SK-N-SH (cell line): Measurements from ENCODE around the gene NDUFS7. TPM values are rescaled to one million over a fixed set of nuclear protein-coding genes. Genes with fewer than 3 reads are reported as not detected.

ENCODE experiments used
- CTCF ChIA-PET: fragments of 300-600, 350-600 bp; formaldehyde crosslinking; extraction: SDS; loops from one replicate; lab custom pipeline; 2021; lab: Yijun Ruan, JAX
- POLR2A ChIA-PET: fragments of 350-600 bp; sonication (Branson Sonifier 250); formaldehyde crosslinking; extraction: SDS; loops from one replicate; lab custom pipeline; 2020; ENCODE audit warnings: antibody characterized with exemption, inconsistent platforms; lab: Yijun Ruan, JAX
- DNase-seq: peaks from one replicate; pipeline ENCODE4 v3.0.0; 2012
- H2AFZ ChIP-seq: fragments of 200-600 bp; sonication (generic); 2 replicates; pipeline ENCODE4 v1.8.1; 2016; ENCODE audit warnings: antibody characterized with exemption, mild to moderate bottlenecking, low read depth
- H3F3A ChIP-seq: fragments of 200-600 bp; sonication (generic); replicated peaks from 2 replicates; pipeline ENCODE3; 2016; ENCODE audit warnings: antibody characterized with exemption, mild to moderate bottlenecking; ENCODE audit not compliant: insufficient read depth
- H3K27ac ChIP-seq, 2 experiments: fragments of 200-500 bp in 1 of 2; fragments of 200-600 bp in 1 of 2; sonication (Bioruptor generic) in 1 of 2; sonication (generic), shearing (Covaris generic) in 1 of 2; 2 replicates each; pipeline versions ENCODE4 v1.5.1 to v1.6.1; 2014 to 2016; ENCODE audit warnings: low read depth in 2 of 2, inconsistent platforms in 1 of 2, low read length in 1 of 2, mild to moderate bottlenecking in 1 of 2, mixed read lengths in 1 of 2
- H3K27me3 ChIP-seq: fragments of 200-600 bp; sonication (generic), shearing (Covaris generic); 2 replicates; pipeline ENCODE4 v1.6.1; 2016; ENCODE audit warnings: mixed run types; ENCODE audit not compliant: insufficient read depth
- H3K36me3 ChIP-seq, 2 experiments: fragments of 200-500 bp in 1 of 2; fragments of 200-600 bp in 1 of 2; sonication (Bioruptor generic) in 1 of 2; sonication (generic) in 1 of 2; replicated peaks in 1 of 2; 2 replicates each; pipeline versions ENCODE3 to v1.5.1; 2014 to 2016; ENCODE audit warnings: low read length in 1 of 2, mild to moderate bottlenecking in 1 of 2; ENCODE audit not compliant: insufficient read depth in 2 of 2, control insufficient read depth in 1 of 2
- H3K4me1 ChIP-seq, 2 experiments: fragments of 200-500 bp in 1 of 2; fragments of 200-600 bp in 1 of 2; sonication (Bioruptor generic) in 1 of 2; sonication (generic), shearing (Covaris generic) in 1 of 2; 2 replicates each; pipeline versions ENCODE4 v1.5.1 to v1.6.1; 2014 to 2016; ENCODE audit warnings: low read depth in 1 of 2, low read length in 1 of 2, mixed run types in 1 of 2; ENCODE audit not compliant: insufficient read depth in 2 of 2, control insufficient read depth in 1 of 2
- H3K4me2 ChIP-seq: fragments of 200-600 bp; sonication (generic), shearing (Covaris generic); 2 replicates; pipeline ENCODE4 v1.6.1; 2017; ENCODE audit warnings: mixed run types
- H3K4me3 ChIP-seq, 2 experiments: fragments of 200-500 bp in 1 of 2; fragments of 200-600 bp in 1 of 2; sonication (Bioruptor generic) in 1 of 2; sonication (generic), shearing (Covaris generic) in 1 of 2; 2 replicates each; pipeline versions ENCODE4 v1.5.1 to v1.8.1; 2014 to 2016; ENCODE audit warnings: low read depth in 2 of 2, inconsistent platforms in 1 of 2, low read length in 1 of 2, mild to moderate bottlenecking in 1 of 2, mixed read lengths in 1 of 2, moderate library complexity in 1 of 2
- H3K79me2 ChIP-seq: fragments of 200-600 bp; sonication (generic); 2 replicates; pipeline ENCODE4 v1.8.1; 2017; ENCODE audit warnings: mild to moderate bottlenecking; ENCODE audit not compliant: insufficient read depth
- H3K9ac ChIP-seq: fragments of 200-600 bp; sonication (generic); 2 replicates; pipeline ENCODE4 v1.6.1; 2017; ENCODE audit warnings: mixed run types
- H3K9me2 ChIP-seq: fragments of 200-600 bp; sonication (generic); 2 replicates; pipeline ENCODE4 v1.6.1; 2017; ENCODE audit warnings: mixed run types
- H3K9me3 ChIP-seq: fragments of 200-600 bp; sonication (generic); 2 replicates; pipeline ENCODE4 v1.6.1; 2017; ENCODE audit warnings: mixed run types, mild to moderate bottlenecking, moderate library complexity
- H4K20me1 ChIP-seq: fragments of 200-600 bp; sonication (generic); 2 replicates; pipeline ENCODE4 v1.6.1; 2017; ENCODE audit warnings: mild to moderate bottlenecking, mixed run types; ENCODE audit not compliant: insufficient read depth
- FOXM1 ChIP-seq: IDR thresholded peaks from 2 replicates; pipeline ENCODE4 v1.4.0; 2012; ENCODE audit warnings: low read depth, mild to moderate bottlenecking
- GABPA ChIP-seq: IDR thresholded peaks from 2 replicates; pipeline ENCODE4 v1.4.0; 2012; ENCODE audit warnings: low read depth, mild to moderate bottlenecking
- JUND ChIP-seq: IDR thresholded peaks from 2 replicates; pipeline ENCODE4 v1.4.0; 2012
- MAX ChIP-seq: IDR thresholded peaks from 2 replicates; pipeline ENCODE4 v1.4.0; 2012; ENCODE audit warnings: low read depth
- MEF2A ChIP-seq: IDR thresholded peaks from 2 replicates; pipeline ENCODE4 v1.4.0; 2012; ENCODE audit warnings: low read depth, borderline replicate concordance
- NFIC ChIP-seq: IDR thresholded peaks from 2 replicates; pipeline ENCODE4 v1.4.0; 2012; ENCODE audit warnings: borderline replicate concordance
- RAD21 ChIP-seq: IDR thresholded peaks from 2 replicates; pipeline ENCODE4 v1.6.1; 2012; ENCODE audit warnings: mild to moderate bottlenecking, low read length
- REST ChIP-seq: IDR thresholded peaks from 2 replicates; pipeline ENCODE4 v1.6.1; 2012; ENCODE audit warnings: mild to moderate bottlenecking, low read depth, low read length, moderate library complexity
- RXRA ChIP-seq: IDR thresholded peaks from 2 replicates; pipeline ENCODE4 v1.4.0; 2012; ENCODE audit warnings: low read depth, mild to moderate bottlenecking, borderline replicate concordance
- USF1 ChIP-seq: IDR thresholded peaks from 2 replicates; pipeline ENCODE4 v1.4.0; 2012; ENCODE audit warnings: low read depth, borderline replicate concordance
- ZBTB33 ChIP-seq: IDR thresholded peaks from 2 replicates; pipeline ENCODE4 v1.4.0; 2012; ENCODE audit warnings: low read depth, borderline replicate concordance
- WGBS: methylation state at CpG from one replicate; pipeline ENCODE4 v1.1.6; 2017; ENCODE audit warnings: low lambda C conversion rate; 5-methylcytosine and 5-hydroxymethylcytosine counted together
- polyA plus RNA-seq, 3 experiments: library from polyadenylated mRNA; depleted of rRNA; stranded (reverse); fragments of >200 nt; gene quantifications; 2 replicates each; pipeline ENCODE4 v1.2.3, GENCODE V29; 2012

The NDUFS7 gene
- polyA plus RNA-seq, 1 of the 3 experiments (the other 2 are of a cell fraction) = 66.4 TPM

GRCh38 chr19:1430246-1430645 is 46.5 kb downstream of the NDUFS7 start:
- no peak for DNase-seq
- 94% methylated on average over 6 of the region's 14 CpGs for WGBS
- ChIA-PET CTCF (interaction anchor here (0.9 to 1.6 kb wide), 2 partner anchors 15 to 396 kb away, joined by 3 read pairs; no protein-coding TSS in a partner anchor), POLR2A (no interaction called here)
- TF ChIP-seq REST (no peak), NFIC (no peak)
- no peaks in the 10 kb centered on the region for H3K27me3 ChIP-seq
- H3K9me2 ChIP-seq = no peaks in the 10 kb centered on the region
- H3K4me3 ChIP-seq = no peak overlapping the region
- H3K9ac ChIP-seq = no peak overlapping the region
- H3K36me3 ChIP-seq = peaks cover 0 to 83% of the 10 kb centered on the region in 2 experiments
- no peak overlapping the region for H2AFZ ChIP-seq
- H3F3A ChIP-seq = peaks cover 4% of the 10 kb centered on the region
- H3K4me1 ChIP-seq = no peaks in the 10 kb centered on the region; a peak in 1 of 4 replicates
- H4K20me1 ChIP-seq = peaks cover 16% of the 10 kb centered on the region; the same call in 1 of the 2 replicates
- no peak overlapping the region for H3K27ac ChIP-seq
- H3K79me2 ChIP-seq = peaks cover 16% of the 10 kb centered on the region
- no peak overlapping the region for H3K4me2 ChIP-seq
- H3K9me3 ChIP-seq = no peaks in the 10 kb centered on the region

GRCh38 chr19:1431759-1432506 is 48.2 kb downstream of the NDUFS7 start:
- Histone ChIP-seq H4K20me1 (0 out of 2 replicates have a peak, but pooled peaks cover 3% of the 10 kb centered on the region), H3K9me3 (no peaks in the 10 kb centered on the region), H3K36me3 (peaks cover 0 to 71% of the 10 kb centered on the region in 2 experiments), H3K9ac (no peak overlapping the region), H2AFZ (no peak overlapping the region), H3K9me2 (no peaks in the 10 kb centered on the region), H3K4me3 (no peak overlapping the region), H3K4me2 (no peak overlapping the region), H3F3A (peaks cover 8% of the 10 kb centered on the region), H3K79me2 (peaks cover 2% of the 10 kb centered on the region; the same call in 1 of the 2 replicates), H3K4me1 (no peaks in the 10 kb centered on the region), H3K27me3 (no peaks in the 10 kb centered on the region), H3K27ac (no peak overlapping the region)
- WGBS = 100% methylated on average over 10 of the region's 24 CpGs
- no peak for DNase-seq
- no peak for TF ChIP-seq GABPA
- no peak for TF ChIP-seq MAX
- TF ChIP-seq USF1 = no peak
- no peak for TF ChIP-seq FOXM1
- no peak for TF ChIP-seq ZBTB33
- TF ChIP-seq JUND = no peak
- TF ChIP-seq RAD21 = no peak
- TF ChIP-seq RXRA = no peak
- no peak for TF ChIP-seq MEF2A
- CTCF ChIA-PET = interaction anchor here (1.0 to 1.6 kb wide), 3 partner anchors 13 to 19 kb away, joined by 3 to 4 read pairs (median 3); no protein-coding TSS in a partner anchor
- POLR2A ChIA-PET = no interaction called here
